ENCODE measurements around the gene FBXO46.

FBXO46 gene

DNA sequence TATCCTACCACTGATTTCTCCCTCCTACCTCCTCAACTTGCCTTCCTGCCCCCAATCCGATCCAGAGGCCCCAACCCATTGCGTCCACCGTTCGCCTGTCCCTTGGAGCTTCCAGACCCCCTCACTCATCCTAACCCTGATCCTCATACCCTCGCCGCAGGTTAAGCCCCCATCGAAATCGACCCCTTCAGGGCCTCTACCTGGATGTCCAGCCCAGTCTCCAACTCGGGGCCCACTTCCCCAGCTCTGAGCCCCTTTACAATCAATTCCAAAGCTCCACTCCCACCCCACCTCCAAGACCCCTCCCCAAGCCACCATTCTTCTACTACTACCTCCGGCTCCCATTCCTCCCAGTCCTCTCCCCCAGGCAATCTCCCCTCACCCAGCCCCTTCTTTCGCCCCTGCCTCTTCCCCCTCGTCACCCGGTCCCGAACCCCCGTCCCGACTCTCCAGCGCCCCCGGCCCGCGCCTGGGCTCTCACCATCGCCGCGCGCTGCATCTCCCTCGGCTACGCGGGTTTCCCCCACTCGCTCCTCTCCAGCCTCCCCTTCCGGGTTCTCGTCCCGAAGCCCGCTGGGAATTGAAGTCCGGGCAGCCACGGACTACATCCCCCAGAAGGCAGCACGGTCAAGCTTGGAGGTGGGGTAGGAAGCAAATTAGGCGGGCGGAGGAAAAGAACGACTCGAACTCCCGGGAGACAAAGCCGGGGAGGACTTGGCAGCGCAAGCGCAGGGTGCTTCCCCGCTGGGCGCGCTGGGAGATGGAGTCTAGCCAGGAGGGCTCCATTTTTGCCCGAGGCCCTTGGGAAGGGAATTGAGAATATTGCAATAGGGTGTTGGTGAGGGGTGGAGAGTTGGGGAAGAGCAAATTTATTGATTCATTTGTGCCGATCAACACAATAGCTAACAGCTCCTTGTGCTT, at the start of gene FBXO46:
FBXO46 (minus strand) TSS at position 529 of the 921 bp plus-strand sequence. CDS start 17,401 bp downstream, outside the sequence.
- DNase-seq (ENCODE audit: low read depth), result peak; percentile 94
- peak within 1 kb of the TSS; percentile 83 for H3K4me3 ChIP-seq (ENCODE audit: low read depth, low read length)
- TF ChIP-seq, protein P1, sequence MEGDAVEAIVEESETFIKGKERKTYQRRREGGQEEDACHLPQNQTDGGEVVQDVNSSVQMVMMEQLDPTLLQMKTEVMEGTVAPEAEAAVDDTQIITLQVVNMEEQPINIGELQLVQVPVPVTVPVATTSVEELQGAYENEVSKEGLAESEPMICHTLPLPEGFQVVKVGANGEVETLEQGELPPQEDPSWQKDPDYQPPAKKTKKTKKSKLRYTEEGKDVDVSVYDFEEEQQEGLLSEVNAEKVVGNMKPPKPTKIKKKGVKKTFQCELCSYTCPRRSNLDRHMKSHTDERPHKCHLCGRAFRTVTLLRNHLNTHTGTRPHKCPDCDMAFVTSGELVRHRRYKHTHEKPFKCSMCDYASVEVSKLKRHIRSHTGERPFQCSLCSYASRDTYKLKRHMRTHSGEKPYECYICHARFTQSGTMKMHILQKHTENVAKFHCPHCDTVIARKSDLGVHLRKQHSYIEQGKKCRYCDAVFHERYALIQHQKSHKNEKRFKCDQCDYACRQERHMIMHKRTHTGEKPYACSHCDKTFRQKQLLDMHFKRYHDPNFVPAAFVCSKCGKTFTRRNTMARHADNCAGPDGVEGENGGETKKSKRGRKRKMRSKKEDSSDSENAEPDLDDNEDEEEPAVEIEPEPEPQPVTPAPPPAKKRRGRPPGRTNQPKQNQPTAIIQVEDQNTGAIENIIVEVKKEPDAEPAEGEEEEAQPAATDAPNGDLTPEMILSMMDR (IDR thresholded peaks at IDR 0.05; ENCODE audit: low read depth, low read length, missing control alignments), result peak; percentile 9

DNA sequence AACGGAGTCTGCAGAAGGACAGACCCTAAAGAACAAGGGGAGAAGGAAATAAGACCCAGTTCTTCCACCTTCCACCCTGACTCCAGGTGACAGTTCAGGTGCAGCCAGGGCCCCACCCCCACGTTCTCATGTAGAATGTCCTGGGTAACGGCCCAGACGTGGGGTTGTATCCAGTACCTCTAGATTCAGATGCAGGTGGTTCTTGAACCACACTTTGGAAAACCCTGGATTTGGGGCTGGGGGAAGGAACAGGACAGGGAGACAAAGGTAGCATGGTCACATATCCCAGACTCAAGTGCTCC, 49.4 kb upstream of the FBXO46 start:
- no peak for DNase-seq (ENCODE audit: low read depth)
- TF ChIP-seq, protein P1 (IDR thresholded peaks at IDR 0.05; ENCODE audit: low read depth, low read length, missing control alignments), result no peak
- no peak overlapping the region for H3K4me3 ChIP-seq (ENCODE audit: low read depth, low read length)

- no peak for DNase-seq (ENCODE audit: low read depth)
- H3K4me3 ChIP-seq (ENCODE audit: low read depth, low read length), result peak overlapping the region; percentile 15
- TF ChIP-seq, protein P1 (IDR thresholded peaks at IDR 0.05; ENCODE audit: low read depth, low read length, missing control alignments), result peak; percentile 81
Measured at GRCh38 chr19:45779231-45780145, 48.8 kb upstream of the FBXO46 start.

DNA sequence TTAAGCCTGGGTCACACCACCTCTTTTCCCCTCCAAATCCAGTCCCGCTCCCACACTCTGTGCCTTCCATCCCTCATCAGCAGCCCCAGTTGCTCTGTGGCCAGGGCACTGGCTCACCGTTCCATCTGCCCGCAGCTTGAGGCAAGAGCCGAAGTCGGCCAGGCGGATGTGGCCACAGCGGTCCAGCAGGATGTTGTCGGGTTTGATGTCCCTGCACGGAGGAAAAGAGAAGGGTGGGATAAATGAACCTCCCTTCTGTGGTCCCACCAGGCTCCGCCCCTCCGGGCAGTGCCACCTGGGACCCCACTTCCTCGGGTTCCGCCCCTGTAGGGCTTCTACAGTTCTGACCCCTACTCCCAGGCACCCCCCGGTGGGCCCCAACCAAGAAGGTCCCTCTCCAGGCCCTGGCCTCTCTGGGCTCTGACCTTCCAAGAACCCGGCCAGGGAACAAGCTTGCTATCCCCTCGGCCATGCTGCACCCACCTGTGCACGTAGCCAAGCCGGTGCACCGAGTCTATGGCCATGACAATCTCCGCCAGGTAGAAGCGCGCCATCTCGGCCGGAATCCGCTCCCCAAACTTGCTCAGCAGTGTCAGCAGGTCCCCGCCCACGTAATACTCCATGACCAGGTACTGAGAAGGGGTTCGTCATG, 47.4 kb upstream of the FBXO46 start:
- H3K4me3 ChIP-seq (ENCODE audit: low read depth, low read length), result no peak overlapping the region
- DNase-seq (ENCODE audit: low read depth), result no peak
- TF ChIP-seq, protein P1 (IDR thresholded peaks at IDR 0.05; ENCODE audit: low read depth, low read length, missing control alignments), result no peak

GRCh38 chr19:45777395-45777961, 46.8 kb upstream of the FBXO46 start:
- TF ChIP-seq, protein P1 (IDR thresholded peaks at IDR 0.05; ENCODE audit: low read depth, low read length, missing control alignments), result no peak
- DNase-seq (ENCODE audit: low read depth), result no peak
- H3K4me3 ChIP-seq (ENCODE audit: low read depth, low read length), result no peak overlapping the region

DNA sequence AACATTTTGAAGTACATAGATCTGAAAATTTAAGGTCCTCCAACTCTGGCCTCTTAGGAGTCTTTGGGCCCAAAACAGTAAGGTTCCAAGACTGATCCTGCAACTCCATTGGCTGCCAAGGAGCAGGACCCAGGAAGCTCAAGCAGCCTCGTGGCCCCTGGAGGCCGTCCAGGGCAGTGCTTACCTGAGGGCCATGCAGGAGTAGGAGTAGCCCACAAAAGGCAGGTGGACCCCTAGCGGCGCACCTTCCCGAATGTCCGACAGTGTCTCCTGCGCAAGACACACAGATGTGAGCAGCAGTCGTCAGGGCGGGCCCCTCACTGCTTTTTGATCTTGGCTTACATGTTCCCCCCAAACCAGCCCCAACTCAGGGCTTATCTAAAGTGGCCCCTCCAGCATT, 44.1 kb upstream of the FBXO46 start:
- TF ChIP-seq, protein P1 (IDR thresholded peaks at IDR 0.05; ENCODE audit: low read depth, low read length, missing control alignments), result no peak
- no peak overlapping the region for H3K4me3 ChIP-seq (ENCODE audit: low read depth, low read length)
- DNase-seq (ENCODE audit: low read depth), result no peak

All from GM12864 (cell line).